GM10266 (cell line): ENCODE results near the gene XYLT1.

ENCODE experiments used
- DNase-seq: peaks from one replicate; pipeline ENCODE4 v3.0.0; 2012; ENCODE audit errors: extremely low spot score
- CTCF ChIP-seq: IDR thresholded peaks from 2 replicates; pipeline ENCODE4 v1.5.1; 2012; ENCODE audit warnings: mild to moderate bottlenecking, low read depth; ENCODE audit not compliant: control insufficient read depth, insufficient read depth; ENCODE audit errors: missing control alignments

XYLT1 gene

GRCh38 chr16:17426451-17426850 is 44.3 kb downstream of the XYLT1 start:
- TF ChIP-seq CTCF, result no peak
- DNase-seq, result no peak

- no peak for TF ChIP-seq CTCF
- no peak for DNase-seq
These were observed 46.0 kb downstream of the XYLT1 start for GRCh38 chr16:17424771-17425170.

GRCh38 chr16:17423221-17423620 is 47.5 kb downstream of the XYLT1 start:
- DNase-seq, result no peak
- TF ChIP-seq CTCF, result no peak

GRCh38 chr16:17420816-17421215 is 49.9 kb downstream of the XYLT1 start:
- no peak for TF ChIP-seq CTCF

GRCh38 chr16:17419266-17419665 is 51.5 kb downstream of the XYLT1 start:
- TF ChIP-seq CTCF, result no peak
- DNase-seq, result no peak

More at GRCh38 chr16:17420816-17421215, 49.9 kb downstream of the XYLT1 start:
- DNase-seq, result no peak

GRCh38 chr16:17417740-17418139 is 53.0 kb downstream of the XYLT1 start:
- TF ChIP-seq CTCF, result no peak
- no peak for DNase-seq

- TF ChIP-seq CTCF, result peak; percentile 35
These were observed 54.1 kb downstream of the XYLT1 start for GRCh38 chr16:17416461-17417311.

More at GRCh38 chr16:17416461-17417311, 54.1 kb downstream of the XYLT1 start:
- peak; percentile 82 for DNase-seq
